SKM-1 treated with dmso at 0.1 percent for 144 hours (cell line): ENCODE results near the gene DDX51.
"Not testable (repeated sequence)": the region's sequence is repeated elsewhere in the genome, so short reads cannot be mapped to it uniquely, and the experiment has no call there.

ENCODE experiments used
- DNase-seq: peaks from one replicate; lab custom pipeline; 2025; ENCODE audit not compliant: unreplicated experiment; lab: John Stamatoyannopoulos, UW

The DDX51 gene

DNA sequence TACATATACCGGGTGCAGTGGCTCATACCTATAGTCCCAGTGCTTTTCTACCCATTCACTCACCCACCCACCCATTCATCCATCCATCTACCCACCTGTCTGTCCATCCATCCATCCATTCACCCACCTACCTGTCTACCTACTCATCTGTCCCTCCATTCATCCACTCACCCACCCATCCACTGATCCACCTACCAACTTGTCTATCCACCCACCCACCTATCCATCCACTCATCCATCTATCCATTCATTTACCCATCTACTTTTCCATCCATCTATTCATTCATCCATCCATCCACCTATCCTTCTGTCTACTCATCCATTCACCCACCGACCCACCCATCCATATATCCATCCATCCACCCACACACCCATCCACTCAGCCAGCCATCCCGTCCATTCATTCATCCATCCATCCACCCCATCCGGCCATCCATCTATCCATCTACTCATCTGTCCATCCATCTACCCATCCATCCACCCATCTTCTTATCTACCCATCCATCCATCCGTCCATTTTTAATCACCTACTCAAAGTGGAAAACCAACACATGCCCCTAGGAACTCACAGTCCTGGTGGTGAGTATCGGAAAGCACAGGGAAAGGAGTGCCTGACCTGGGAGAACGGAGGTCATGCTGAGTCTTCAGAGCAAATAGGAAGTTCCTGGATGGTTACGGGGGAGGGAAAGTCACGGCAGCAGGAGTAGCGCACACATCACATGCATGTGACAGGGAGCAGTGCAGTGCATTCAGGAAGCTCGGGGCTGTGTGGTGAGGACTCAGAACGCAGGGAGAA lies 20.0 kb downstream of the DDX51 start:
- DNase-seq: no peak

DNA sequence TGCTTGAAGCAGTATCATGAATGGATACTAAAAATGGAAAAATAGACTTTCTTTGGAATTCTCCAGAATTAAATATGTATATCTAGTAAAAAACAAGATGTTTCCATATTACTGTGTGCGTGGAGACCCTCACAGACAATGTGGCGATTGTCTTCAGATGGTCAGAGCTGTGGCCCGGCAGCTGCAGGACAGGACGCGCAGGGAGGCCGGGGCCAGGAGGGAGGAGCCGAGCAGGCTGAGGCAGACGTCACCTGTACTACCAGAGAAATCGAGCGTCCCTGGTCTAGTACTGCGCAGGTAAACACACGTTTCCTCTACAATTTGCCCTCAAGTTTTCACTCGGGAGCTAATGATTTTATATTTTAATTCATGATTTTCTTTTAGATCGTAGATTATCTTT lies 22.8 kb downstream of the DDX51 start:
- DNase-seq: no peak

DNA sequence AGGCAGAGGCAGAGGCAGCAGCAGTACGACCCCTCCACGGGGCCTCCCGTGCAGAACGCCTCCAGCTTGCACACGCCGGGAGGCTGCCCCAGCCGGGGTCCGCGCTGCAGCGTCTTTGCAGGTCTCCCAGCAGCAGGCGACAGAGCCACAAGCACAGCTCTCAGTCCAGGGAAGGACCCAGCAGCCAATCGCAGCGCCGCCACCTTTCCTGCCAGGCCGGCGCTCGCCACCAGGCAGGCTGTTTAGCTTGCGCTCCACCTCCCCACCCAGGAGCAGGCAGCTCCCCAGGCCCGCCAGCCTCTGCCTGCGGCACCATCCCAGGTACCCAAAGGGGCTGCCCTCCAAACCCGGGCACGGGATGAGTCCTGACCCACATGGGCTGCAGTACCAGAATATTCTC lies 25.2 kb downstream of the DDX51 start:
- DNase-seq: no peak

- DNase-seq: no peak
Observed at GRCh38 chr12:132117558-132117875, 26.6 kb downstream of the DDX51 start.

DNA sequence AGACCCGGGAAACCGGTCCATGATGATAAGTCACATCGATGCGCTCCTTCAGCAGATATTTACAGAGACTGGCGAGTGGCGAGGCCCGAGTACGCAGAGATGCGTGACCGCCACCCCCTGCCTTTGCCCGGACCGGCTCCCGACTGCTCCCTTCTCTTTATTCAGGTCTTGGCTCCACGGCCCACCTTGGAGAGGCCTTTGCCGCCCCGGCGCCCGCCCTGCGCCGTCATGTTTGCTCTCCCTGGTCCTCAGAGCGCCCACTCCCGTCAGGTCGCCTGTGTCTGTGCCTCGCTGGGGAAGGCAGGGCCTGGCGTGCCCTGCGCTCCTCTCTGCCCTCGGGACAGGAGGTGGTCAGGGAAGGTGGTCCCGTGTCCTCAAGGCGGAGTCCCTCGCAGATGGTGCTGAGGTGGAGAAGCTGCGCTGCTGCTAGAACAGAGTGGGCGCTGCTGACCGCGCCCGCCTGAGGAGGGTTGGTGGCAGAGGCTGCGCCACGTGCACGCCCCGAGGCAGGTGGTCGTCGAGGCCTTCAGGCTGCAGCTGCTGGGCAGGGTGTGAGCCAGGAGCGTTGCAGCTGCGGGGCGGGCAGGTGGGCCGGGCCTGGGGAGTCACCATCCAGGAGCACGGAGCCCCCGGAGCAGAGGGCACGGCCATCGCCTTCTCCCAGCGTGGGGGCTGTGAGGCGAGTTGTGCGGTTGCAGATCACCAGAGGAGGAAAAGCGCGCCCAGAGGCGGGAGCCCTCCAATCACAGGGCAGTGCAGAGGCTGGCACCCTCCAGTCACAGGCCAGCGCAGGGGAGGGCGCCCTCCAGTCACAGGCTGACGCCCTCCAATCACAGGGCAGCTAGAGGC lies 27.2 kb downstream of the DDX51 start:
- DNase-seq: no peak

DNA sequence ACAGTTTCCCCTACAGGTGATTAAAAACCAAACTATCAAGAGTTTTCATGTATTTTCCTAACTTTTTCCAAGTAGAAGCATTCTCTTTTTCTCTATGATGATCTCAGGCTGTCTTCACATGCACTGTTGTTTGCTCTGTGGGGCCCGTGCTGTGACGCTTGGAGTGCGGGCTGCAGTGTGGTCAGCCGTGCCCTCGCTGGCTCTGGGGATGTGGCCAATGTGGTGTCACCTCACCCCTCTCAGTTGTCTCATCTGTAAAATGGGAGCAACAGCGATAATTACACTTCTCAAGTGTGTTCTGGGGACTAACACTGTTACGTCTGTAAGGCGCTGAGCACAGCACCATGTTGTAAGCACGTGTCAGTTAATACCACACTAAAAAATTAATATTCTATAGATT lies 28.6 kb downstream of the DDX51 start:
- no peak for DNase-seq

DNA sequence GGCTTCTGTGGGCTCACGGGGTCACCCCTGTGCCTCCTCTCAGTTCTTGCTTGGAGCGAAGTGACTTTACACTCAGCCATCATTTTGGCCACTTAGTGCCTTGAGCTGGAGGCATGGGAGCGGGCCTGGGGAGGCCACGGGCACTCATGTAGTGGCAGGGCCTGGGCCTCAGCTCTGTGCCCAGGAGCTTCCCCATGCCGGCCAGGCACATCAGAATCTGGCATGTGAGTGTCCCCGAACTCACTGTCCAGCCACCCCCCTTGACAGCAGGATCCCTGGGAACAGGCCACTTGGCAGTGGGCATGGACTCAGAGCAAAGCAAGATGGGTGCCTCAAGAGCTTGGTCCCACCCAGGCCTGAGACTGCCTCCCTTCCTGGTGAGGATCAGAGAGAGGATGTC lies 29.5 kb downstream of the DDX51 start:
- no peak for DNase-seq

DNA sequence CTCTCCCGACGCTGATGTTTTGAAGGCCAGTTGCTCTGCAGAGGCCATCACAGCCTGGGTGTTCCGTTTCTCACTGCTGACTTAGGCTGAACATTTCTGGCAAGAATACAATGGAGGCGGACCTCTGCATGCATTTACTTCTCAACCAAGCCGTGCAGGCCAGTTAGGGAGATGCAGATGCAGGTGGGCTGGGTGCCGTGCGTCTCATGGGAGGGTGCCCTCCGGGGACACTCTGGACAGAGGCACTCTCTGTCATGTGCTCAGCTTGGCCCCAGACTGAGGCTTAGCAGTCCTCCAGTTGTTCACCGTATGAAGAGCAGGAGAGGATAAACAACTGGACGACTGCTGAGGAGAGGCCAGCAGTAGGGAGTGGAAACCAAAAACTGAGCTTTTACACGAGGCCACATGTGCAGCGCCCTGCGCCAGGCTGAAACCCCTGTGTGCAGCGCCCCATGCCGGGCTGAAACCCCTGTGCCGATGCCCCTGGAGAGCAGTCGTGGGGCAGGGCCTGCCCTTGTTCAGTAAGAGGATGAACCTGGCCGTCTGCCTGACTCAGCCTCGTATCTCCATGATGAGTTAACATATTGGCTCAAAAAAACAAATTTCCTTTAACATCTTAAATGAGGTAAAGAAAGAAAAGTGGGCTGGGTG lies 32.3 kb downstream of the DDX51 start:
- no peak for DNase-seq

DNA sequence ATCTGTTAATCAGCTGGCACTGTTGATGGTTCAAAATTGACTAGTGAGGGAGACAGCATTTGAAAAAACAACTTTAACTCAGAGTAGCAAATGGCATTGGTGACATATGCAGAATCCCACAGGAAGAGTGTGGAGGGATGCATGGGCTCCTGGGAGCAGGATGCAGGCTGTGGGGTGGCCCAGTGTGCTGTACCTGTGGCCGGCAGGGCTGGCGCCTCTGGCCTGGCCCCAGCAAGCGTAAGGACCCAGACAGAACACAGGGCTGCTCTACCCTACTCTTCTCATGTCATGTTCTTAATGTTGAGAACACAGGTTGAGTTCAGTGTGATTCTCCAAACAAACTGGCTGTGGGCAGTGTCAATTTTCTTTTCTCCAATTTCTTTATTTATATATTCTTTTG lies 33.4 kb downstream of the DDX51 start:
- DNase-seq: no peak

- DNase-seq: no peak
Observed at GRCh38 chr12:132109741-132110140, 34.4 kb downstream of the DDX51 start.

DNA sequence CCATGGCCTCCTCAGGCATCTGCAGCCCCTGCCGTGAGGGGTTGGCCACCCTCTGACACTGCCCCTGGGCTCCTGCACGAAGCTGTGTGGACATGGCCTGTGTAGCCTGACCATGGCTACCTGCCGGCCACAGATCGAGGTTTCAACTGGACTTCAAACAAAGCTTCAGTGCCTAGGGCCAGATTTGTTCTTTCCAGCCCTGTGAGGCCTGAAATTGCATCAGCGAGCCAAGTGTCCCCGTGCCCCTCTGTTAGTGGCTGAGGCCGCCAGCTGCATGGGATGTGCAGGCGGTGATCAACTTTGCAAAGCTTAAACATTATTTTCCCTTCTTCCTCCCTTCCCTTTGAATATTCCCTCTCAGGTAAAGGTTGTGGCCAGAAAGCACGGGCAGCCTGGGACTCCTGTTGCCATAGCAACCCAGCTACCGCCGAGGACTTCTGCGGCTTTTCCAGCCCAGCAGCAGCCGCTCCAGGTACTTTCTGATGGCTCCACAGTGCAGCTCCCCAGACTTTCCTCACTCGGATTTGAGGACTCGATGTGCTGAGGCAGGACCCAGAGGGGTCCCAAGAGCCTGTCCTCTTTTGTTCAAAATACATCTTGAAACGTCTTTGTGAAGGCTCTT lies 35.8 kb downstream of the DDX51 start:
- DNase-seq: no peak

- DNase-seq: no peak
Observed at GRCh38 chr12:132106921-132107320, 37.2 kb downstream of the DDX51 start.

GRCh38 chr12:132105467-132105866 lies 38.7 kb downstream of the DDX51 start:
- no peak for DNase-seq

GRCh38 chr12:132103542-132104308 lies 40.4 kb downstream of the DDX51 start:
- no peak for DNase-seq

- DNase-seq: not testable (repeated sequence)
Observed at GRCh38 chr12:132103072-132103471, 41.0 kb downstream of the DDX51 start.

- DNase-seq: no peak
Observed at GRCh38 chr12:132102297-132102696, 41.8 kb downstream of the DDX51 start.

DNA sequence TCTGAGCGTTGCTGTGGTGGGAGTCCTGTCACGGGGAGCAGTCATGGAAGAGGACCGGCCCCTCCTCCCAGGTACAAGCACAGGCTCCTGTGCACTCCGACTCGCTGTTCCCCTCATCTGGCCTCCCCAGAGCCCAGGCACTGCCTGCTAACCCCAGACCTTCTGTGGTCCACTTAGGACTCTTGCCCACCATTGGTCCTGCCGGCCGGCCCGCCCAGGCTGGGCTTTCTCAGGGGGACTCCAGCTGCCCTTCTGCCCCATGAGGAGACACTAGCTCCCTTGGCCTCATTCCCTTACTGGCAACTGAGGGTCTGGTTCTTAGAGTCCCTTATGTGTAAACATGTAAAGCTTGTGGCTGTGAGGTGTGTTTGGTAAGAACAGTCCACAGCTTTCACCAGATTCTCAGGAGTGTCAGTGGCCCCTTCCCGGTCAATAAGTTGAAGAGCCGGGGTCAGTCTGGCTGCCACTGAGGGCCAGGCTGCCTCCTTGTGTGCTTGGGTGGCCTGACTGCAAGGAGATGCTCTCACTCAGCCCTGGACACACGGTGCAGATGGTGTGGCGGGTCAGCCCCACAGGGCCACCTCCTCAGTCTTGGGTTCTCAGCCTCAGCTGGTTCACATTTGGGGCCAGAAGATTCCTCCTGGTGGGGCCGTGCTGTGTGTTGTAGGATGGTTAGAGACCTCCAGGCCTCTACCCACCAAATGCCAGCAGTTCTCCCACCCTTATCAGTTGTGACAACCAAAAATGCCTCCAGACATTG lies 43.6 kb downstream of the DDX51 start:
- DNase-seq: no peak

- DNase-seq: no peak
Observed at GRCh38 chr12:132099739-132100138, 44.4 kb downstream of the DDX51 start.

DNA sequence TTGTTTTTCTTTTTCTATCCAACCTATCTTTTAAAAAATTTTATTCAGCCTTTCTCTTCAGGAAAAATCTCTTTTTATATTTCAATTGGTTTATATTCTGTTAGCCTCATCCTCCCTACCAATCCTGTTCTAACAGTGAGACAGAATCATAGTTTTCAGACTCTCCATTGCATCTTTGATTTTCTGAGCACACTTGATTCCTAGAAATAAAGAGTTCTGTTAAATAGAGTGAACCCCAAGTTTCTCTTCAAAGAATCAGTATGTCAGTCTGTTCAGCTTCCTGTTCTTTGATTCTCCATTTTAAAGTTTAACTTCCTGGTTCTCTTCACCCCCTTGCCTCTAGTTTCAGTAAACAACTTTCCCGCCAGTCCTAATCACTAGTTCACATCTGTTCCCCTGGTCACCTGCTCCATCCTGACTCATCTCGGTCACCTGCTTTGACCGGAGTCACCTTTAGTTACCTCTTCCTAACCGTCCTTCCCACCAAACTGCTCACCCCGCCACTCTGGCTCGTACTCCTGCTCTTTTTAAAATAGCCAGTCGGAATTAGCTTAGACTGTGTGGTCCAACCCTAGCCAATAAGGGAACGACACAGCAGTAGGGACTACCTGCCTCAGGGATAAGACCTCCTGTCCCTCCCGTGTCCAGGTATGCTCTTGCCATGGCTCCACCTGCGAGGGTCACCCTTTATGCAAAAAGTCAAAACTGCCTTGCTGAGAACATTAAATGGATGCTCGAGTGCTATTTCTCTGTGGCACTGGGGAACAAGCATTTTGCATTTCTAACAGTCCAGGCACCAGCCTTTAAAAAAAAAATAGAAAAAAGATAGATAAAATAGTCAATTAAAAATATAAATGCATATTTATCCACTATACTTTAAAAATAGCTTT lies 48.4 kb downstream of the DDX51 start:
- no peak for DNase-seq
